ENCODE results near the gene ID1.
"Not testable (repeated sequence)": the region's sequence is repeated elsewhere in the genome, so short reads cannot be mapped to it uniquely, and the experiment has no call there.

The ID1 gene

GRCh38 chr20:31569163-31570020 is 35.7 kb upstream of the ID1 start:
- Mint-ChIP-seq H3K4me1 (peaks cover 22 to 59% of the 10 kb centered on the region in 2 donors), H3K36me3 (peaks cover 9 to 14% of the 10 kb centered on the region in 2 donors), H3K27ac (peak overlapping the region; percentile 25), H3K4me3 (no peak overlapping the region), H3K27me3 (no peaks in the 10 kb centered on the region), H3K9me3 (no peaks in the 10 kb centered on the region)
- ATAC-seq (replicated peaks), result peak; percentile 21 to 25
- DNase-seq, result peak; percentile 47

GRCh38 chr20:31570021-31570463 is 35.0 kb upstream of the ID1 start:
- Mint-ChIP-seq H3K36me3 (peaks cover 6 to 11% of the 10 kb centered on the region in 2 donors), H3K4me3 (no peak overlapping the region), H3K4me1 (peaks cover 22 to 59% of the 10 kb centered on the region in 2 donors), H3K27me3 (no peaks in the 10 kb centered on the region), H3K9me3 (no peaks in the 10 kb centered on the region), H3K27ac (peak overlapping the region; percentile 25)
- DNase-seq, result no peak
- ATAC-seq (replicated peaks), result no peak

GRCh38 chr20:31570735-31571617 is 34.1 kb upstream of the ID1 start:
- Mint-ChIP-seq H3K27me3 (no peaks in the 10 kb centered on the region), H3K4me3 (peak overlapping the region in 1 of 2 donors; percentile 89), H3K9me3 (no peaks in the 10 kb centered on the region), H3K27ac (peak overlapping the region; percentile 93), H3K4me1 (peaks cover 22 to 59% of the 10 kb centered on the region in 2 donors), H3K36me3 (peaks cover 6 to 11% of the 10 kb centered on the region in 2 donors)
- ATAC-seq (replicated peaks) (no peak), DNase-seq (no peak)

GRCh38 chr20:31572042-31572700 is 32.9 kb upstream of the ID1 start:
- DNase-seq (no peak), ATAC-seq (replicated peaks) (peak; percentile 5 to 6)
- Mint-ChIP-seq H3K27ac (peak overlapping the region; percentile 93), H3K4me3 (peak overlapping the region; percentile 89 to 90), H3K4me1 (peaks cover 18 to 47% of the 10 kb centered on the region in 2 donors), H3K9me3 (no peaks in the 10 kb centered on the region), H3K27me3 (no peaks in the 10 kb centered on the region), H3K36me3 (peaks cover 6 to 9% of the 10 kb centered on the region in 2 donors)

GRCh38 chr20:31572701-31573554 is 32.2 kb upstream of the ID1 start:
- Mint-ChIP-seq H3K36me3 (peaks cover 2 to 5% of the 10 kb centered on the region in 2 donors), H3K9me3 (no peaks in the 10 kb centered on the region), H3K4me3 (peak overlapping the region; percentile 89 to 90), H3K27me3 (no peaks in the 10 kb centered on the region), H3K27ac (peak overlapping the region; percentile 93), H3K4me1 (peaks cover 18 to 40% of the 10 kb centered on the region in 2 donors)
- peak; percentile 89 for ATAC-seq (replicated peaks)
- peak; percentile 78 for DNase-seq

- Mint-ChIP-seq H3K36me3 (peaks cover 0 to 4% of the 10 kb centered on the region in 2 donors), H3K4me3 (peak overlapping the region; percentile 89 to 90), H3K27ac (peak overlapping the region; percentile 83), H3K9me3 (no peaks in the 10 kb centered on the region), H3K4me1 (peaks cover 18 to 37% of the 10 kb centered on the region in 2 donors), H3K27me3 (no peaks in the 10 kb centered on the region)
- peak; percentile 2 to 3 for ATAC-seq (replicated peaks)
- DNase-seq, result no peak
These were observed 31.4 kb upstream of the ID1 start for GRCh38 chr20:31573555-31574321.

GRCh38 chr20:31574986-31575385 is 30.1 kb upstream of the ID1 start:
- H3K4me3 Mint-ChIP-seq; DNase-seq; H3K27me3 Mint-ChIP-seq; H3K36me3 Mint-ChIP-seq; ATAC-seq (replicated peaks); H3K27ac Mint-ChIP-seq; H3K9me3 Mint-ChIP-seq: not testable (repeated sequence)
- H3K4me1 Mint-ChIP-seq, result peaks cover 18 to 25% of the 10 kb centered on the region in 2 donors

- Mint-ChIP-seq H3K9me3 (no peaks in the 10 kb centered on the region), H3K4me1 (peaks cover 16 to 21% of the 10 kb centered on the region in 2 donors), H3K27ac (no peak overlapping the region), H3K27me3 (peaks cover 0 to 8% of the 10 kb centered on the region in 2 donors), H3K4me3 (no peak overlapping the region), H3K36me3 (no peaks in the 10 kb centered on the region)
- no peak for ATAC-seq (replicated peaks)
- no peak for DNase-seq
These were observed 28.3 kb upstream of the ID1 start for GRCh38 chr20:31576751-31577150.

- Mint-ChIP-seq H3K4me3 (no peak overlapping the region), H3K4me1 (peaks cover 14 to 17% of the 10 kb centered on the region in 2 donors), H3K27ac (no peak overlapping the region), H3K36me3 (no peaks in the 10 kb centered on the region), H3K27me3 (peaks cover 0 to 8% of the 10 kb centered on the region in 2 donors), H3K9me3 (no peaks in the 10 kb centered on the region)
- ATAC-seq (replicated peaks) (no peak), DNase-seq (no peak)
These were observed 27.9 kb upstream of the ID1 start for GRCh38 chr20:31577194-31577593.

GRCh38 chr20:31578448-31579138 is 26.5 kb upstream of the ID1 start:
- Mint-ChIP-seq H3K4me1 (peaks cover 4 to 5% of the 10 kb centered on the region in 2 donors), H3K36me3 (no peaks in the 10 kb centered on the region), H3K27ac (no peak overlapping the region), H3K4me3 (no peak overlapping the region), H3K9me3 (no peaks in the 10 kb centered on the region), H3K27me3 (peaks cover 0 to 8% of the 10 kb centered on the region in 2 donors)
- no peak for DNase-seq
- ATAC-seq (replicated peaks), result no peak

- ATAC-seq (replicated peaks), result no peak
- H3K27ac Mint-ChIP-seq, result no peak overlapping the region
- peaks cover 0 to 10% of the 10 kb centered on the region in 2 donors for H3K27me3 Mint-ChIP-seq
- H3K36me3 Mint-ChIP-seq, result no peaks in the 10 kb centered on the region
- no peak for DNase-seq
- H3K9me3 Mint-ChIP-seq, result no peaks in the 10 kb centered on the region
- no peaks in the 10 kb centered on the region for H3K4me1 Mint-ChIP-seq
- no peak overlapping the region for H3K4me3 Mint-ChIP-seq
These were observed 25.8 kb upstream of the ID1 start for GRCh38 chr20:31579245-31579644.

GRCh38 chr20:31579941-31580651 is 25.0 kb upstream of the ID1 start:
- not testable (repeated sequence) for H3K27ac Mint-ChIP-seq; H3K4me3 Mint-ChIP-seq; H3K4me1 Mint-ChIP-seq; H3K36me3 Mint-ChIP-seq; DNase-seq; H3K9me3 Mint-ChIP-seq; ATAC-seq (replicated peaks)
- peaks cover 0 to 15% of the 10 kb centered on the region in 2 donors for H3K27me3 Mint-ChIP-seq

All from stimulated activated naive B cell treated with anti-CD40 and anti-IgM and Interleukin-4, amounts not matched to agents 10 μg/mL and 1 μg/mL and 100 μg/mL, for 72 hours (primary cell).